ENCODE data around the gene FTO. TPM values are rescaled to one million over a fixed set of nuclear protein-coding genes. Genes with fewer than 3 reads are reported as not detected.
A peak's percentile ranks its signal among the peaks of the same experiment; 100 is the strongest.

Gene FTO
- total and polyA plus RNA-seq, 2 of the 13 experiments (the other 11 are each of a cell fraction or from before 2014, with no cell fraction given): 41.6 to 55.8 TPM

- Histone ChIP-seq H3K4me2 (ENCODE audit: low read depth, low read length) (peak overlapping the region; percentile 0; the same call in 1 of the 2 replicates), H3K79me2 (ENCODE audit: insufficient read depth, low read length) (peaks cover 30% of the 10 kb centered on the region), H4K20me1 (ENCODE audit: insufficient read depth, low read length) (no peaks in the 10 kb centered on the region), H3K4me1 (ENCODE audit: insufficient read depth, low read length) (peaks cover 48% of the 10 kb centered on the region), H3K9me3 (ENCODE audit: low read length) (peaks cover 4% of the 10 kb centered on the region; the same call in 1 of the 2 replicates), H2AFZ (ENCODE audit: low read length) (no peak overlapping the region), H3K27ac (ENCODE audit: extremely low read length, insufficient read depth, low read length) (peak overlapping the region; percentile 10), H3K27me3 (ENCODE audit: control insufficient read depth in 1 of 2, insufficient read depth in 2 of 2, low read length in 2 of 2) (no peaks in the 10 kb centered on the region), H3K36me3 (replicated peaks in 1 of 2; ENCODE audit: control insufficient read depth in 1 of 2, insufficient read depth in 2 of 2, low read length in 2 of 2) (no peaks in the 10 kb centered on the region), H3K4me3 (replicated peaks in 1 of 3; ENCODE audit: insufficient read depth in 1 of 3, low read depth in 2 of 3, low read length in 3 of 3) (no peak overlapping the region), H3K9ac (ENCODE audit: insufficient read depth, low read depth, low read length) (peak overlapping the region; percentile 25; the same call in 1 of the 2 replicates)
- peak; percentile 67 for DNase-seq (ENCODE audit: low spot score)
- FAIRE-seq: no peak
- POLR2A ChIA-PET: interaction anchor here (0.6 to 1.4 kb wide), 2 partner anchors 10 to 1602 kb away, joined by 3 to 6 read pairs; no protein-coding TSS in a partner anchor
- WGBS (ENCODE audit: low lambda C conversion rate): 36% methylated on average over 3 of the region's 3 CpGs
- peak; percentile 76 for ATAC-seq
- CTCF ChIA-PET (ENCODE audit: low intra/inter-chr PET ratio, low total read pairs): interaction anchor here (1.3 kb wide), 1 partner anchor 29 kb away, joined by 5 read pairs; no protein-coding TSS in a partner anchor
- intact Hi-C loops (cut with micrococcal nuclease; ENCODE audit: unreplicated experiment) (no loop called here), in situ Hi-C loops (cut with HindIII; ENCODE audit: extremely low pct_ligation_motif_present, low pct_unique_long_range_greater_than_20kb) (no loop called here)
- no TSS peak for BruUV-seq (replicated peaks)
- peak; percentile 66; the same call in 1 of the 2 replicates for TF ChIP-seq ARID3A (IDR thresholded peaks at IDR 0.05; ENCODE audit: low read depth, low read length)
- peak; percentile 75 for TF ChIP-seq ARID5B (CRISPR knock-in tag; IDR thresholded peaks at IDR 0.05)
- no peak for TF ChIP-seq SOX13 (IDR thresholded peaks at IDR 0.05)
- TF ChIP-seq SOX13 (CRISPR knock-in tag; conservative IDR thresholded peaks at IDR 0.05 in 1 of 2, IDR thresholded peaks at IDR 0.05 in 1 of 2): peak in 1 of 2 experiments; percentile 49; a peak in 1 of 4 replicates
- TF ChIP-seq ZNF292 (CRISPR knock-in tag; IDR thresholded peaks at IDR 0.05; ENCODE audit: borderline replicate concordance, low read depth): peak; percentile 38; the same call in 1 of the 2 replicates
- no peak for TF ChIP-seq SMAD1 (CRISPR knock-in tag; IDR thresholded peaks at IDR 0.05; ENCODE audit: borderline replicate concordance, low read depth)
- peak; percentile 30; the same call in 1 of the 2 replicates for TF ChIP-seq FOXK1 (CRISPR knock-in tag; IDR thresholded peaks at IDR 0.05; ENCODE audit: borderline replicate concordance, low read depth)
- TF ChIP-seq TBX3 (IDR thresholded peaks at IDR 0.05; ENCODE audit: borderline replicate concordance): peak; percentile 73
- peak; percentile 73; the same call in 1 of the 2 replicates for TF ChIP-seq TBX2 (CRISPR knock-in tag; IDR thresholded peaks at IDR 0.05; ENCODE audit: borderline replicate concordance)
- TF ChIP-seq ZNF674 (CRISPR knock-in tag; IDR thresholded peaks at IDR 0.05; ENCODE audit: low read depth): no peak
- TF ChIP-seq ZNF331 (CRISPR knock-in tag; IDR thresholded peaks at IDR 0.05): 0 out of 2 replicates have a peak, but pooled peaks have one; percentile 14
- TF ChIP-seq SAP130 (CRISPR knock-in tag; IDR thresholded peaks at IDR 0.05; ENCODE audit: low read depth): peak; percentile 76
- no peak for TF ChIP-seq KDM1A (CRISPR knock-in tag; IDR thresholded peaks at IDR 0.05)
- no peak; the same call in 1 of the 2 replicates for TF ChIP-seq NCOA2 (CRISPR knock-in tag; IDR thresholded peaks at IDR 0.05)
- peak; percentile 64; the same call in 1 of the 2 replicates for TF ChIP-seq HMG20A (CRISPR knock-in tag; IDR thresholded peaks at IDR 0.05; ENCODE audit: borderline replicate concordance)
- TF ChIP-seq HNF1B (CRISPR knock-in tag; IDR thresholded peaks at IDR 0.05): peak; percentile 26; the same call in 1 of the 2 replicates
- TF ChIP-seq TEAD3 (CRISPR knock-in tag; optimal IDR thresholded peaks at IDR 0.05; ENCODE audit: borderline replicate concordance): peak; percentile 28
- peak; percentile 32; the same call in 1 of the 2 replicates for TF ChIP-seq TCF7 (IDR thresholded peaks at IDR 0.05; ENCODE audit: low read depth)
These were observed 40.5 kb downstream of the FTO start for GRCh38 chr16:53744449-53744848.
